H1 (cell line): ENCODE measurements around the gene CHRNA4. TPM values are rescaled to one million over a fixed set of nuclear protein-coding genes. Genes with fewer than 3 reads are reported as not detected.

Experiments used
- CHD1 ChIP-seq: IDR thresholded peaks from 2 replicates; pipeline ENCODE4 v1.6.1; 2012; ENCODE audit warnings: low read depth, low read length, improper control_type of control experiment
- TAF7 ChIP-seq: optimal IDR thresholded peaks from 2 replicates; pipeline ENCODE3; 2011; ENCODE audit warnings: low read depth, mild to moderate bottlenecking, inconsistent platforms, low read length, moderate library complexity, borderline replicate concordance
- polyA plus RNA-seq, 7 experiments: library from polyadenylated mRNA; depleted of rRNA in 3 of 7; stranded (reverse) in 5 of 7; unstranded in 2 of 7; fragments of >200 nt in 5 of 7; fragments of 200-250 nt in 2 of 7; gene quantifications; 1 replicate in 5 of 7; 2 replicates in 1 of 7; 4 replicates in 1 of 7; pipeline versions ENCODE4 v1.2.1 to v1.2.3, GENCODE V29; 2011 to 2013; ENCODE audit warnings: missing spikeins in 2 of 7, mixed read lengths in 2 of 7
- total RNA-seq: library from RNA; stranded (reverse); fragmentation: NEBNext Ultra II Directional; extraction: Animal tissue kit (Norgen Biotek cat#: 25700); gene quantifications from 2 replicates; pipeline ENCODE4 v1.2.1, GENCODE V29; 2021

Gene CHRNA4
- total and polyA plus RNA-seq, 2 of the 8 experiments (the other 6 are each of a cell fraction or from before 2014, with no cell fraction given): 4.3 to 5.7 TPM

DNA sequence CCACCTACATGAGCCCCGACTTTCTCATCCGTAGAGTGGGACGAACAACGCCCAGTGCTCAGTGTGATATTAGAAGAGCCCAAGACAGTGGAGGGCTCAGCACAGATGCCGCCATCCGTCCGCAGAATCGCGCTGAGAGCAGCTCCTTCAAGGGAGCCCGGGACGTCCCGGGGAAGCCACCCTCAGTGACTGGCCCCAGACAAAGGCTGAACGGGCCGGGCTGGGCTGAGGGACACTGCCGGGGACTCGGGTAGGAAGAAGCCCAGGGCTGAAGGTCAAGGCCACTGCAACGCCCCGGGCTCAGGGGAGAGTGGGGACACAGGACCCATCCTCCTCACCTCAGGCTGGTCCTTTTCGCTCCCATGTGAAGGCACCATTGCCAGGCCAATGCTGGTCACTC lies 12.8 kb upstream of the CHRNA4 start (continued):
- TF ChIP-seq TAF7 (no peak), CHD1 (no peak)
